Testis (tissue), 3 donors: Measurements from ENCODE around the gene SLC2A6. TPM values are rescaled to one million over a fixed set of nuclear protein-coding genes. Genes with fewer than 3 reads are reported as not detected.

Experiments used
- DNase-seq: peaks from one replicate; pipeline ENCODE4 v3.0.0-alpha.2; 2019
- H3K27ac ChIP-seq, 2 donors: fragments of 200-600 bp; sonication (generic); one replicate each; pipeline ENCODE4 v1.5.1; 2019
- H3K27me3 ChIP-seq: fragments of 200-600 bp; sonication (generic); one replicate; pipeline ENCODE4 v1.5.1; 2019
- H3K36me3 ChIP-seq: fragments of 200-600 bp; sonication (generic); one replicate; pipeline ENCODE4 v1.5.1; 2017; ENCODE audit warnings: low read depth; ENCODE audit errors: missing control alignments
- H3K4me1 ChIP-seq: fragments of 200-600 bp; sonication (generic); one replicate; pipeline ENCODE4 v1.5.1; 2019
- H3K4me3 ChIP-seq, 2 donors: fragments of 200-600 bp; sonication (generic); one replicate each; pipeline ENCODE4 v1.5.1; 2017 to 2019
- H3K9me3 ChIP-seq: fragments of 200-600 bp; sonication (generic); one replicate; pipeline ENCODE4 v1.5.1; 2017
- CTCF ChIP-seq, 3 experiments: fragments of 450-650 bp in 2 of 3; fragments of 200-600 bp in 1 of 3; sonication (generic) in 1 of 3; IDR thresholded peaks; one replicate each; pipeline ENCODE4 v1.5.1; 2016 to 2019; ENCODE audit warnings: antibody characterized with exemption in 3 of 3, mild to moderate bottlenecking in 2 of 3, moderate library complexity in 1 of 3
- POLR2A ChIP-seq: fragments of 450-650 bp; IDR thresholded peaks from one replicate; pipeline ENCODE4 v1.6.1; 2017; ENCODE audit warnings: antibody characterized with exemption, mild to moderate bottlenecking, moderate library complexity
- WGBS, 2 donors: methylation state at CpG; one replicate each; pipeline ENCODE4 v1.1.5; 2018; 5-methylcytosine and 5-hydroxymethylcytosine counted together
- intact Hi-C: fragments of 100-400 bp; cut with DNase I; formaldehyde crosslinking; loops from one replicate; pipeline ENCODE4 v1.15.1; 2023; ENCODE audit warnings: low total_unique reads
- polyA plus RNA-seq: library from polyadenylated mRNA; stranded (reverse); fragments of 350-450 nt; fragmentation: Illumina TruSeq; extraction: RNeasy Lipid Tissue Mini Kit (QIAGEN cat#74804); gene quantifications from one replicate; pipeline ENCODE4 v1.2.3, GENCODE V29; 2014; ENCODE audit warnings: low read depth, low replicate concordance; ENCODE audit not compliant: insufficient read depth
- total RNA-seq, 2 donors: library from RNA; depleted of rRNA; stranded (reverse); fragments of >200 nt; gene quantifications; one replicate each; pipeline ENCODE4 v1.2.3, GENCODE V29; 2016

The SLC2A6 gene
- total and polyA plus RNA-seq, 3 donors from 2014 or later, result 2.6 to 3.5 (median 2.9) TPM

GRCh38 chr9:133457233-133457632 is 21.7 kb downstream of the SLC2A6 start:
- no peak for TF ChIP-seq CTCF (IDR thresholded peaks at IDR 0.05)
- TF ChIP-seq POLR2A, result no peak
- H3K4me3 ChIP-seq, result no peak overlapping the region
- no peaks in the 10 kb centered on the region for H3K9me3 ChIP-seq
- no peak overlapping the region for H3K27ac ChIP-seq
- no peaks in the 10 kb centered on the region for H3K27me3 ChIP-seq
- intact Hi-C loops, result no loop called here
- WGBS, 2 donors, result 83 to 94% methylated on average over 2 to 13 of the region's 13 CpGs
- peaks cover 7% of the 10 kb centered on the region for H3K4me1 ChIP-seq
- no peaks in the 10 kb centered on the region for H3K36me3 ChIP-seq
- DNase-seq, result no peak

- 91 to 98% methylated on average over 6 to 9 of the region's 9 CpGs for WGBS, 2 donors
- H3K36me3 ChIP-seq, result no peaks in the 10 kb centered on the region
- TF ChIP-seq POLR2A, result no peak
- TF ChIP-seq CTCF (IDR thresholded peaks at IDR 0.05), result no peak
- no peaks in the 10 kb centered on the region for H3K27me3 ChIP-seq
- intact Hi-C loops, result no loop called here
- H3K4me3 ChIP-seq, result no peak overlapping the region
- no peak overlapping the region for H3K27ac ChIP-seq
- no peak for DNase-seq
- peaks cover 7% of the 10 kb centered on the region for H3K4me1 ChIP-seq
- no peaks in the 10 kb centered on the region for H3K9me3 ChIP-seq
Measured at GRCh38 chr9:133456409-133456808, 22.5 kb downstream of the SLC2A6 start.

- Histone ChIP-seq H3K9me3 (no peaks in the 10 kb centered on the region), H3K4me3 (no peak overlapping the region), H3K36me3 (no peaks in the 10 kb centered on the region), H3K27me3 (no peaks in the 10 kb centered on the region), H3K27ac (no peak overlapping the region), H3K4me1 (peaks cover 6% of the 10 kb centered on the region)
- WGBS, 2 donors, result 96 to 100% methylated on average over 6 to 11 of the region's 11 CpGs
- intact Hi-C loops, result no loop called here
- TF ChIP-seq POLR2A (no peak), CTCF (IDR thresholded peaks at IDR 0.05) (no peak)
- no peak for DNase-seq
Measured at GRCh38 chr9:133455936-133456335, 23.0 kb downstream of the SLC2A6 start.

- intact Hi-C loops, result no loop called here
- Histone ChIP-seq H3K9me3 (no peaks in the 10 kb centered on the region), H3K4me3 (no peak overlapping the region), H3K27me3 (no peaks in the 10 kb centered on the region), H3K27ac (no peak overlapping the region), H3K4me1 (no peaks in the 10 kb centered on the region), H3K36me3 (no peaks in the 10 kb centered on the region)
- TF ChIP-seq POLR2A (no peak), CTCF (IDR thresholded peaks at IDR 0.05) (no peak)
- WGBS, 2 donors, result 82 to 94% methylated on average over 5 to 19 of the region's 20 CpGs
- DNase-seq, result no peak
Measured at GRCh38 chr9:133454943-133455673, 23.8 kb downstream of the SLC2A6 start.

- intact Hi-C loops, result no loop called here
- no peak for TF ChIP-seq POLR2A
- no peak for TF ChIP-seq CTCF (IDR thresholded peaks at IDR 0.05)
- WGBS, 2 donors, result 83 to 86% methylated on average over 2 to 19 of the region's 19 CpGs
- Histone ChIP-seq H3K27me3 (no peaks in the 10 kb centered on the region), H3K36me3 (no peaks in the 10 kb centered on the region), H3K27ac (no peak overlapping the region), H3K9me3 (no peaks in the 10 kb centered on the region), H3K4me3 (no peak overlapping the region), H3K4me1 (no peaks in the 10 kb centered on the region)
- no peak for DNase-seq
Measured at GRCh38 chr9:133454325-133454724, 24.6 kb downstream of the SLC2A6 start.
